GM23338 (cell line): ENCODE results near the gene SURF4. TPM values are rescaled to one million over a fixed set of nuclear protein-coding genes. Genes with fewer than 3 reads are reported as not detected.

ENCODE experiments used
- ATAC-seq: fragments of 200-7000 bp; cut with Tn5 transposase; 3 replicates; pipeline ENCODE4 v1.9.1; 2020
- DNase-seq: peaks from one replicate; pipeline ENCODE4 v3.0.0-alpha.2; 2015; ENCODE audit warnings: low spot score
- H2AFZ ChIP-seq: fragments of 200-600 bp; sonication (generic); 2 replicates; pipeline ENCODE4 v1.8.0; 2016; ENCODE audit warnings: antibody characterized with exemption, mild to moderate bottlenecking, moderate library complexity
- H3F3A ChIP-seq: fragments of 200-600 bp; sonication (generic); replicated peaks from 2 replicates; pipeline ENCODE4 v1.8.0; 2017; ENCODE audit warnings: antibody characterized with exemption, mixed run types, low read depth
- H3K27ac ChIP-seq: fragments of 200-600 bp; sonication (generic); 2 replicates; pipeline ENCODE4 v1.6.1; 2016; ENCODE audit warnings: low read depth
- H3K27me3 ChIP-seq: fragments of 200-600 bp; sonication (generic); 2 replicates; pipeline ENCODE4 v1.8.0; 2016; ENCODE audit warnings: mild to moderate bottlenecking, mixed run types, moderate library complexity; ENCODE audit not compliant: insufficient read depth
- H3K36me3 ChIP-seq: fragments of 200-600 bp; sonication (generic); 2 replicates; pipeline ENCODE4 v1.8.0; 2016; ENCODE audit warnings: mild to moderate bottlenecking; ENCODE audit not compliant: insufficient read depth
- H3K4me1 ChIP-seq: fragments of 200-600 bp; sonication (generic); 2 replicates; pipeline ENCODE4 v1.8.0; 2016; ENCODE audit warnings: mild to moderate bottlenecking, moderate library complexity; ENCODE audit not compliant: insufficient read depth
- H3K4me2 ChIP-seq: fragments of 200-600 bp; sonication (generic); 2 replicates; pipeline ENCODE4 v1.7.1; 2017; ENCODE audit warnings: mixed run types
- H3K4me3 ChIP-seq: fragments of 200-600 bp; sonication (generic); 2 replicates; pipeline ENCODE4 v1.6.1; 2016; ENCODE audit warnings: mixed run types
- H3K79me2 ChIP-seq: fragments of 200-600 bp; sonication (generic); replicated peaks from 2 replicates; pipeline ENCODE4 v1.8.0; 2017; ENCODE audit warnings: mild to moderate bottlenecking; ENCODE audit not compliant: insufficient read depth
- H3K9me2 ChIP-seq: fragments of 200-600 bp; sonication (generic); 2 replicates; pipeline ENCODE4 v1.8.0; 2017; ENCODE audit not compliant: insufficient read depth
- H4K20me1 ChIP-seq: fragments of 200-600 bp; sonication (generic); replicated peaks from 2 replicates; pipeline ENCODE4 v1.8.0; 2017; ENCODE audit warnings: mild to moderate bottlenecking; ENCODE audit not compliant: insufficient read depth
- H3K27ac Mint-ChIP-seq: 2 replicates; pipeline ENCODE4 v1.8.0; 2020; ENCODE audit warnings: inconsistent platforms, mild to moderate bottlenecking, moderate library complexity, mixed read lengths
- H3K27me3 Mint-ChIP-seq: 3 replicates; pipeline ENCODE4 v1.8.0; 2022; ENCODE audit warnings: low read depth, mild to moderate bottlenecking, moderate library complexity, mixed read lengths, inconsistent platforms; ENCODE audit not compliant: insufficient read depth, poor library complexity
- H3K36me3 Mint-ChIP-seq: 3 replicates; pipeline ENCODE4 v1.8.0; 2021; ENCODE audit warnings: low read depth, mild to moderate bottlenecking, inconsistent platforms, moderate library complexity, mixed read lengths
- H3K4me1 Mint-ChIP-seq: 3 replicates; pipeline ENCODE4 v1.8.0; 2020; ENCODE audit warnings: mild to moderate bottlenecking, inconsistent platforms, mixed read lengths
- H3K4me3 Mint-ChIP-seq: 3 replicates; pipeline ENCODE4 v1.8.0; 2021; ENCODE audit warnings: moderate library complexity, mild to moderate bottlenecking, inconsistent platforms, mixed read lengths
- H3K9me3 Mint-ChIP-seq: 3 replicates; pipeline ENCODE4 v1.8.0; 2020; ENCODE audit warnings: moderate library complexity, mild to moderate bottlenecking, inconsistent platforms, mixed read lengths
- CREB1 ChIP-seq: fragments of 250-450 bp; sonication (Bioruptor Pico); IDR thresholded peaks from 2 replicates; pipeline ENCODE4 v1.5.0; 2020; ENCODE audit warnings: low read depth, mild to moderate bottlenecking, moderate library complexity
- CTCF ChIP-seq, 2 experiments: fragments of 200-600 bp in 1 of 2; sonication (generic) in 1 of 2; conservative IDR thresholded peaks; 2 replicates each; pipeline versions ENCODE4 v1.5.1 to v1.6.1; 2016 to 2017; ENCODE audit warnings: antibody characterized with exemption in 2 of 2, low read depth in 2 of 2, mild to moderate bottlenecking in 2 of 2, moderate library complexity in 1 of 2
- ETS1 ChIP-seq: IDR thresholded peaks from 2 replicates; pipeline ENCODE4 v1.6.1; 2016; ENCODE audit warnings: antibody characterized with exemption
- EZH2 ChIP-seq: fragments of 200-600 bp; sonication (generic); IDR thresholded peaks from one replicate; pipeline ENCODE4 v1.8.0; 2017; ENCODE audit warnings: antibody characterized with exemption, mild to moderate bottlenecking, low read depth; ENCODE audit not compliant: unreplicated experiment
- NANOG ChIP-seq: IDR thresholded peaks from 2 replicates; pipeline ENCODE4 v1.6.1; 2016; ENCODE audit warnings: antibody characterized with exemption, borderline replicate concordance
- ZNF114 ChIP-seq: fragments of 250-450 bp; sonication (Bioruptor Pico); IDR thresholded peaks from 2 replicates; pipeline ENCODE4 v1.5.0; 2020; ENCODE audit warnings: mild to moderate bottlenecking, moderate library complexity
- ZNF331 ChIP-seq: fragments of 250-450 bp; sonication (Bioruptor Pico); IDR thresholded peaks from 2 replicates; pipeline ENCODE4 v1.5.0; 2020; ENCODE audit warnings: low read depth, mild to moderate bottlenecking, moderate library complexity
- polyA plus RNA-seq: library from polyadenylated mRNA; unstranded; fragments of >200 nt; fragmentation: Nextera tagmentation; extraction: Ambion mirVana; gene quantifications from 2 replicates; pipeline ENCODE4 v1.2.1, GENCODE V29; 2016
- total RNA-seq: library from RNA; depleted of rRNA; stranded (reverse); fragments of >200 nt; shearing (Covaris generic); gene quantifications from 2 replicates; pipeline ENCODE4 v1.2.3, GENCODE V29; 2014

SURF4 gene
- total and polyA plus RNA-seq, 2 experiments from 2014 or later: 66.3 to 242 TPM

- Histone ChIP-seq H3K36me3 (peaks cover 10% of the 10 kb centered on the region), H3K27ac (peak overlapping the region; percentile 52), H3K4me1 (peaks cover 9% of the 10 kb centered on the region), H3K4me3 (peak overlapping the region; percentile 99), H3K27me3 (no peaks in the 10 kb centered on the region), H3K9me2 (no peaks in the 10 kb centered on the region), H2AFZ (no peak overlapping the region), H3F3A (peaks cover 36% of the 10 kb centered on the region), H3K4me2 (peak overlapping the region; percentile 97; the same call in 1 of the 2 replicates), H4K20me1 (peaks cover 12% of the 10 kb centered on the region; the same call in 1 of the 2 replicates), H3K79me2 (peaks cover 19% of the 10 kb centered on the region)
- Mint-ChIP-seq H3K9me3 (peaks cover 4% of the 10 kb centered on the region; the same call in 1 of the 3 replicates), H3K4me3 (peak overlapping the region; percentile 99), H3K27ac (no peak overlapping the region), H3K27me3 (peaks cover 24% of the 10 kb centered on the region), H3K4me1 (peaks cover 16% of the 10 kb centered on the region), H3K36me3 (peaks cover 65% of the 10 kb centered on the region)
- ATAC-seq (no peak), DNase-seq (peak; percentile 40)
- TF ChIP-seq ETS1 (no peak), NANOG (no peak), ZNF331 (CRISPR knock-in tag) (no peak)
Observed at GRCh38 chr9:133334161-133334560, 41.7 kb downstream of the SURF4 start.

- no peak overlapping the region for H3K27ac Mint-ChIP-seq
- H4K20me1 ChIP-seq: peaks cover 12% of the 10 kb centered on the region; the same call in 1 of the 2 replicates
- peaks cover 9% of the 10 kb centered on the region for H3K4me1 ChIP-seq
- H3K36me3 ChIP-seq: peaks cover 10% of the 10 kb centered on the region
- DNase-seq: no peak
- peaks cover 19% of the 10 kb centered on the region for H3K79me2 ChIP-seq
- H2AFZ ChIP-seq: no peak overlapping the region
- H3K4me2 ChIP-seq: no peak overlapping the region
- peaks cover 65% of the 10 kb centered on the region for H3K36me3 Mint-ChIP-seq
- H3K27ac ChIP-seq: no peak overlapping the region
- H3F3A ChIP-seq: peaks cover 36% of the 10 kb centered on the region
- no peaks in the 10 kb centered on the region for H3K27me3 ChIP-seq
- peaks cover 6% of the 10 kb centered on the region; the same call in 2 of the 3 replicates for H3K9me3 Mint-ChIP-seq
- H3K27me3 Mint-ChIP-seq: peaks cover 24% of the 10 kb centered on the region
- H3K4me3 ChIP-seq: no peak overlapping the region
- H3K4me3 Mint-ChIP-seq: peak overlapping the region; percentile 99; the same call in 1 of the 3 replicates
- no peaks in the 10 kb centered on the region for H3K9me2 ChIP-seq
- TF ChIP-seq CTCF (conservative IDR thresholded peaks at IDR 0.05; ENCODE audit: low read depth in 2 of 2): 0 out of 4 replicates have a peak, but pooled peaks of 1 of the 2 experiments have one; percentile 0
- no peak for TF ChIP-seq CREB1 (CRISPR knock-in tag)
- TF ChIP-seq EZH2: no peak
- ATAC-seq: no peak
- H3K4me1 Mint-ChIP-seq: peaks cover 16% of the 10 kb centered on the region
Observed at GRCh38 chr9:133333566-133333965, 42.3 kb downstream of the SURF4 start.

- Histone ChIP-seq H4K20me1 (peaks cover 12% of the 10 kb centered on the region; the same call in 1 of the 2 replicates), H3K9me2 (no peaks in the 10 kb centered on the region), H3K36me3 (peaks cover 10% of the 10 kb centered on the region), H3F3A (peaks cover 36% of the 10 kb centered on the region), H3K27ac (no peak overlapping the region), H2AFZ (no peak overlapping the region), H3K79me2 (peaks cover 19% of the 10 kb centered on the region), H3K27me3 (no peaks in the 10 kb centered on the region), H3K4me3 (no peak overlapping the region), H3K4me1 (peaks cover 9% of the 10 kb centered on the region), H3K4me2 (no peak overlapping the region)
- H3K27ac Mint-ChIP-seq: no peak overlapping the region
- H3K27me3 Mint-ChIP-seq: peaks cover 29% of the 10 kb centered on the region
- H3K36me3 Mint-ChIP-seq: peaks cover 66% of the 10 kb centered on the region
- H3K9me3 Mint-ChIP-seq: peaks cover 8% of the 10 kb centered on the region; the same call in 2 of the 3 replicates
- ATAC-seq (no peak), DNase-seq (no peak)
- no peak overlapping the region for H3K4me3 Mint-ChIP-seq
- H3K4me1 Mint-ChIP-seq: peaks cover 16% of the 10 kb centered on the region
- no peak for TF ChIP-seq ZNF114 (CRISPR knock-in tag)
- TF ChIP-seq CTCF (conservative IDR thresholded peaks at IDR 0.05; ENCODE audit: low read depth in 2 of 2): no peak
- no peak for TF ChIP-seq CREB1 (CRISPR knock-in tag)
Observed at GRCh38 chr9:133333011-133333410, 42.8 kb downstream of the SURF4 start.
